ENCODE results near the gene SEMA4D.

SEMA4D gene

GRCh38 chr9:89462817-89463683, 34.9 kb downstream of the SEMA4D start:
- DNase-seq = no peak

GRCh38 chr9:89462199-89462598, 35.7 kb downstream of the SEMA4D start:
- DNase-seq = no peak

- DNase-seq = no peak
Measured at GRCh38 chr9:89461265-89461664, 36.6 kb downstream of the SEMA4D start.

GRCh38 chr9:89460551-89460950, 37.4 kb downstream of the SEMA4D start:
- no peak for DNase-seq

GRCh38 chr9:89458768-89459496, 39.0 kb downstream of the SEMA4D start:
- DNase-seq = no peak

GRCh38 chr9:89457376-89457855, 40.5 kb downstream of the SEMA4D start:
- DNase-seq = no peak

- no peak for DNase-seq
Measured at GRCh38 chr9:89455356-89455824, 42.5 kb downstream of the SEMA4D start.

- DNase-seq = no peak
Measured at GRCh38 chr9:89454498-89455355, 43.2 kb downstream of the SEMA4D start.

GRCh38 chr9:89453452-89453851, 44.5 kb downstream of the SEMA4D start:
- DNase-seq = no peak

GRCh38 chr9:89452561-89452960, 45.4 kb downstream of the SEMA4D start:
- no peak for DNase-seq

GRCh38 chr9:89450213-89450612, 47.7 kb downstream of the SEMA4D start:
- no peak for DNase-seq

GRCh38 chr9:89449261-89449671, 48.6 kb downstream of the SEMA4D start:
- DNase-seq = no peak

- no peak for DNase-seq
Measured at GRCh38 chr9:89448821-89449220, 49.1 kb downstream of the SEMA4D start.

- no peak for DNase-seq
Measured at GRCh38 chr9:89448381-89448780, 49.5 kb downstream of the SEMA4D start.

- no peak for DNase-seq
Measured at GRCh38 chr9:89447416-89447815, 50.5 kb downstream of the SEMA4D start.

- DNase-seq = no peak
Measured at GRCh38 chr9:89446961-89447310, 51.0 kb downstream of the SEMA4D start.

GRCh38 chr9:89446261-89446960, 51.5 kb downstream of the SEMA4D start:
- no peak for DNase-seq

- DNase-seq = no peak
Measured at GRCh38 chr9:89445801-89446251, 52.1 kb downstream of the SEMA4D start.

- no peak for DNase-seq
Measured at GRCh38 chr9:89444925-89445765, 52.8 kb downstream of the SEMA4D start.

GRCh38 chr9:89444274-89444673, 53.6 kb downstream of the SEMA4D start:
- no peak for DNase-seq

All from NCI-H748 treated with DMSO at 0.1 percent for 48 hours (cell line).